Uterine smooth muscle cell (primary cell): Measurements from ENCODE around the gene PPP1R7. TPM values are rescaled to one million over a fixed set of nuclear protein-coding genes. Genes with fewer than 3 reads are reported as not detected.

ENCODE experiments used
- total RNA-seq: library from RNA; depleted of rRNA; stranded (reverse); fragments of >200 nt; gene quantifications from 2 replicates; pipeline ENCODE4 v1.2.3, GENCODE V29; 2014

Gene PPP1R7
- 78.4 and 90.4 TPM in 2 replicates for total RNA-seq

GRCh38 chr2:241149925-241150659, at the start of gene PPP1R7:
Gene PPP1R7 (plus strand): TSS chr2:241150467. CDS start chr2:241150496, 29 bp downstream.

GRCh38 chr2:241102239-241102803, 47.9 kb upstream of the PPP1R7 start, which contains the start of gene MTERF4:
Gene MTERF4 (minus strand): TSS chr2:241102287. CDS start chr2:241102273, 14 bp downstream.

GRCh38 chr2:241148891-241149674, 1.2 kb upstream of the PPP1R7 start, which contains the start of gene PASK:
Gene PASK (minus strand): TSS chr2:241149472. CDS start chr2:241143032, 6,440 bp downstream.

GRCh38 chr2:241188361-241189092, 38.3 kb downstream of the PPP1R7 start, which contains the start of gene ANO7:
Gene ANO7 (plus strand): TSS chr2:241188677. CDS start chr2:241190064, 1,387 bp downstream.

Other genes with a start within 250 kb of the PPP1R7 start
- gene CROCC2, start 244.1 kb upstream of the PPP1R7 start, total RNA-seq: under 0.01 TPM in 1 of 2 replicates, not detected in the other
- 4.5 and 7.5 TPM in 2 replicates for gene SNED1, start 151.8 kb upstream of the PPP1R7 start, total RNA-seq
- 32.0 and 54.6 TPM in 2 replicates for gene MTERF4, start 48.2 kb upstream of the PPP1R7 start, total RNA-seq
- gene PASK, start 995 bp upstream of the PPP1R7 start, total RNA-seq: 5.2 and 10.8 TPM in 2 replicates
- gene ANO7, start 38.2 kb downstream of the PPP1R7 start, total RNA-seq: 0.37 and 0.44 TPM in 2 replicates
- 892 and 1,286 TPM in 2 replicates for gene HDLBP, start 165.2 kb downstream of the PPP1R7 start, total RNA-seq
- 328 and 388 TPM in 2 replicates for gene SEPTIN2, start 165.5 kb downstream of the PPP1R7 start, total RNA-seq
- 26.5 TPM in 2 replicates for gene FARP2, start 205.8 kb downstream of the PPP1R7 start, total RNA-seq